Naive B cell (primary cell): ENCODE data around the gene FAM229B. TPM values are rescaled to one million over a fixed set of nuclear protein-coding genes. Genes with fewer than 3 reads are reported as not detected.
A peak's percentile ranks its signal among the peaks of the same experiment; 100 is the strongest.
"Not testable (repeated sequence)": the region's sequence is repeated elsewhere in the genome, so short reads cannot be mapped to it uniquely, and the experiment has no call there.

Experiments used
- ATAC-seq, 2 donors: fragments of 150-1000 bp; cut with Tn5 transposase; 2 replicates each; pipeline ENCODE4 v1.10.0; 2021; ENCODE audit warnings: low read depth in 2 of 2, mild to moderate bottlenecking in 2 of 2, moderate library complexity in 2 of 2
- DNase-seq: peaks from one replicate; pipeline ENCODE4 v3.0.0; 2022
- H3K27ac Mint-ChIP-seq, 6 donors: one replicate each; pipeline ENCODE4 v1.8.0; 2020 to 2022; ENCODE audit warnings: mild to moderate bottlenecking in 6 of 6, mixed read lengths in 6 of 6, moderate library complexity in 5 of 6, inconsistent platforms in 2 of 6
- H3K27me3 Mint-ChIP-seq, 3 donors: one replicate each; pipeline ENCODE4 v1.8.0; 2021 to 2022; ENCODE audit warnings: mixed read lengths in 3 of 3, mild to moderate bottlenecking in 1 of 3
- H3K36me3 Mint-ChIP-seq, 2 donors: one replicate each; pipeline ENCODE4 v1.8.0; 2020 to 2022; ENCODE audit warnings: mixed read lengths in 2 of 2, inconsistent platforms in 1 of 2, mild to moderate bottlenecking in 1 of 2
- H3K4me1 Mint-ChIP-seq, 3 donors: one replicate each; pipeline ENCODE4 v1.8.0; 2020 to 2022; ENCODE audit warnings: mixed read lengths in 3 of 3, inconsistent platforms in 1 of 3, mild to moderate bottlenecking in 1 of 3, moderate library complexity in 1 of 3
- H3K4me3 Mint-ChIP-seq, 8 donors: one replicate each; pipeline ENCODE4 v1.8.0; 2020 to 2022; ENCODE audit warnings: mild to moderate bottlenecking in 8 of 8, mixed read lengths in 8 of 8, moderate library complexity in 8 of 8, inconsistent platforms in 2 of 8
- H3K9me3 Mint-ChIP-seq, 7 donors: one replicate each; pipeline ENCODE4 v1.8.0; 2020 to 2022; ENCODE audit warnings: mixed read lengths in 7 of 7, mild to moderate bottlenecking in 5 of 7, inconsistent platforms in 2 of 7, moderate library complexity in 1 of 7
- polyA plus RNA-seq, 6 donors: library from polyadenylated mRNA; unstranded; fragments of 300-500 nt; fragmentation: Illumina TruSeq; gene quantifications; one replicate each; pipeline ENCODE4 v1.2.3, GENCODE V29; 2021; ENCODE audit warnings: low read depth in 6 of 6

FAM229B gene
- polyA plus RNA-seq, 6 donors from 2014 or later = 2.7 to 9.0 (median 4.7) TPM

DNA sequence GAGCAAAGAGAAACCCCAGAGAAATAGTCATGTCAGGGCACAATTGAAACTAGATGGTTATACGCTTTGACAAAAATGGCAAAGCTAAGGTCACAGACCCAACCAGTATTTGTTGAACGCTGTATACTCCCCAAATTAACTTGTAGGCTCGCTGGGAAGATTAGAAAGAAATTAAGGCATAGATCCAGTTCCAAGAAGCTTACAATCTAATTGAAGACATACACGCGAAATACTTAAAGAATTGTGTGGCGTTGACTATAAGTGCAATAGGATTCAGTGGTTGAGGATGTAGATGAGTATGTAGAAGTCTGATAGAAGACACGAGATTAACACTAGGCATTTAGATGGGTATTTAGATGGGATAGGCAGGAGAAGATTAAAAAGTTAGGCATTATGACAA lies 525 bp downstream of the FAM229B start:
- peaks cover 4 to 10% (median 10%) of the 10 kb centered on the region in 3 donors for H3K27me3 Mint-ChIP-seq
- no peaks in the 10 kb centered on the region for H3K36me3 Mint-ChIP-seq
- DNase-seq = no peak
- H3K4me1 Mint-ChIP-seq = peaks cover 0 to 2% (median 0%) of the 10 kb centered on the region in 3 donors
- H3K27ac Mint-ChIP-seq = no peak overlapping the region
- ATAC-seq = no peak
- no peak overlapping the region for H3K4me3 Mint-ChIP-seq
- H3K9me3 Mint-ChIP-seq = no peaks in the 10 kb centered on the region

DNA sequence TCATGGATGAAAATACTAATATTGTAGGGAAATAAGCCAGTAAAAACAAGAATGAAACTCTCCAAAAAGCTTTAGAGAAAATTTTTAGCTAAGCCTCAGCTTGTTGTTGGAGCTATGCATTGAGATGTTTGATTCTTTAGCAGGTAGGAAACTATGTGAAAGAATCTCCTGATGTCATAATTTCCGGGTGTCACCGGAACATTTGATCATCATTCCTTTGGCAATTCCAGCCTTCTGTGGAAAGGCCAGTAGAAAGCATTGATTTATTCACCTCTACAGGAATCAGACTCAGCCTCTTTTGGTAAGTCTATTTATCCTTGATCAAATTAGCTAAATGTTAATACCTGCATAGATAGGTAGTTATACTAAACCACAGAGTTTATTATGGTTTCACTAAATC lies 9.5 kb downstream of the FAM229B start:
- Mint-ChIP-seq H3K4me3 (no peak overlapping the region), H3K9me3 (peaks cover 0 to 4% (median 0%) of the 10 kb centered on the region in 7 donors), H3K27me3 (peaks cover 0 to 2% (median 0%) of the 10 kb centered on the region in 3 donors), H3K36me3 (peaks cover 0 to 5% of the 10 kb centered on the region in 2 donors), H3K27ac (no peak overlapping the region), H3K4me1 (no peaks in the 10 kb centered on the region)
- no peak for ATAC-seq
- no peak for DNase-seq

DNA sequence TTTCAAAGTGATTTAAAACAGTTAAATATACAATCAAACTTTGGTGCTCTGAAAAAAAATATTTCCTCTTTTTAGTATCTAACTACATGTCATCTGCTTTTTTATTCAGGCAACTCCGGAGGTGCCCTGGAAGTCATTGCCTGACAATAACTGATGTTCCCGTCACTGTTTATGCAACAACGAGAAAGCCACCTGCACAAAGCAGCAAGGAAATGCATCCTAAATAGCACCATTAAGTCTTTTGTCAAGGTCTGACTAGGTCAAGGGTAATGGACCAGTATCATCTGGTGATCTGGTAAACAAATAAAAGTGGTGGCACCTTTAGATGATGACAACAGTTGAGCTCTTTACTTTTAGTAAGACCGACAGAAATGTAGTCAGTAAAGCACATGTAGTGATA lies 13.2 kb downstream of the FAM229B start:
- H3K27ac Mint-ChIP-seq = no peak overlapping the region
- ATAC-seq (no peak), DNase-seq (no peak)
- no peaks in the 10 kb centered on the region for H3K27me3 Mint-ChIP-seq
- no peaks in the 10 kb centered on the region for H3K4me1 Mint-ChIP-seq
- peaks cover 0 to 9% (median 5%) of the 10 kb centered on the region in 7 donors for H3K9me3 Mint-ChIP-seq
- H3K4me3 Mint-ChIP-seq = no peak overlapping the region
- H3K36me3 Mint-ChIP-seq = peaks cover 0 to 5% of the 10 kb centered on the region in 2 donors

DNA sequence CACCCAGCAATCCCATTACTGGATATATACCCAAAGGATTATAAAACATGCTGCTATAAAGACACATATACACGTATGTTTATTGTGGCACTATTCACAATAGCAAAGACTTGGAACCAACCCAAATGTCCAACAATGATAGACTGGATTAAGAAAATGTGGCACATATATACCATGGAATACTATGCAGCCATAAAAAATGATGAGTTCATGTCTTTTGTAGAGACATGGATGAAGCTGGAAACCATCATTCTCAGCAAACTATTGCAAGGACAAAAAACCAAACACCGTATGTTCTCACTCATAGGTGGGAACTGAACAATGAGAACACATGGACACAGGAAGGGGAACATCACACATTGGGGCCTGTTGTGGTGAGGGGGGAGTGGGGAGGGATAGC lies 18.6 kb downstream of the FAM229B start:
- H3K9me3 Mint-ChIP-seq, H3K4me3 Mint-ChIP-seq, H3K27ac Mint-ChIP-seq, H3K36me3 Mint-ChIP-seq, H3K27me3 Mint-ChIP-seq, H3K4me1 Mint-ChIP-seq, ATAC-seq, DNase-seq: not testable (repeated sequence)

DNA sequence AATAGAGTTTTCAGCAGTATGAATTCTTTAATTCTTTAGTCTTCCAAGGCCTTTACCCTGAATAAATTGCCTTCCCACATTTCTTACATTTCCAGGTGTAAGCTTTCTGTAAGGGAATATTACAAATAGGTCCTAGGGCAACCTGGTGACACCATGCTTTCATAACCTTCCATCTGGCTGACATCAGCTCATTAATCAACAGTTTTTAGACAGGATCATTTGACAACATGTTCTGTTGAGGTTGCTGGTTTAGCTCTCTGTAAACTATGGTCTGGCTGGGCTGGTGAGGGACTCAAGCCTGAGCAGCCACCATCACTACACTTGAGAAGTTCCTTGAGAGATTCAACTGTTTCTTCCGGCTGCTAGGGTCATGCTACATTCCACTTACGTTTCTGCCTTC lies 19.2 kb downstream of the FAM229B start:
- DNase-seq (no peak), ATAC-seq (no peak)
- Mint-ChIP-seq H3K9me3 (peaks cover 0 to 9% (median 6%) of the 10 kb centered on the region in 7 donors), H3K4me1 (no peaks in the 10 kb centered on the region), H3K27ac (no peak overlapping the region), H3K27me3 (no peaks in the 10 kb centered on the region), H3K36me3 (peaks cover 0 to 2% of the 10 kb centered on the region in 2 donors), H3K4me3 (no peak overlapping the region)

DNA sequence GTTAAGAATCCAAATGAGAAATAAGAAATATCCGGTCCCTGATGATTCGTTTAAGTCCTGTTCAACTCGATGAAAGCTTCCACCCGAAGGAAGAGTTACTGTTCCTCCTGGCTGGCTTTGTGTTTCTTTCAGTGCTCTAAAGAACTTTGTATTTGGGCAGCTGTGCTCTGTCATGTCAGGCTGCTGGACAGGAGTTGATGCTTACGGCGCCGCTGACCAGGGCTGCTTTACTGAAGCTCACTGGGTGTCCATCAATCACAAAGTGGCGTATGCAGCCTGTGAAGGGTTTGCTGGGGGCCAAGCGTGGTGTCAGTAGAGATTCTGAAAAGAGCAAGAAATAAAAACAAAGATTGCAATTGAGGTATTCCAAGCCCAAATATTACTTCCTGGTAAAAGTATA lies 21.9 kb downstream of the FAM229B start:
- H3K27me3 Mint-ChIP-seq = peaks cover 0 to 11% (median 0%) of the 10 kb centered on the region in 3 donors
- DNase-seq (no peak), ATAC-seq (no peak)
- H3K9me3 Mint-ChIP-seq = peaks cover 0 to 9% (median 6%) of the 10 kb centered on the region in 7 donors
- H3K4me1 Mint-ChIP-seq = no peaks in the 10 kb centered on the region
- H3K27ac Mint-ChIP-seq = no peak overlapping the region
- H3K4me3 Mint-ChIP-seq = no peak overlapping the region
- no peaks in the 10 kb centered on the region for H3K36me3 Mint-ChIP-seq

DNA sequence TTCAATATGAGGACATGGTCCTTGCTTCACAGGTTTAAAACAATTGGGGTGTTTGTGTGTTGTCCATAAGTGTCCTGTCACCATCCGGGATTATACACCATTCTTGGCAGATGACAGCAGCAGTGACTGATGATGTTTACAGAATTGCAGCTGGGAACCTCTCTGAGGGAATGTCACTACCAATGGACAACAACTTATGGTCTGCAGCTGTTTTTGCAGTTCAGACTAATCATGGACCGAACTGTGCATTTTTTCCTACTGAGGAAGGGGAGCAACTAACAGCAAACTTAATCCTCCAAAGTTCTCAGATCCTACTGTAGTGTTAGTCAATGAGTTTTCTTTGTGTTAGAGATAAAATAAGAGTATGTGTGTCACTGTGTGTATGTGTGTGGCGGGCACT lies 26.0 kb downstream of the FAM229B start:
- no peaks in the 10 kb centered on the region for H3K9me3 Mint-ChIP-seq

DNA sequence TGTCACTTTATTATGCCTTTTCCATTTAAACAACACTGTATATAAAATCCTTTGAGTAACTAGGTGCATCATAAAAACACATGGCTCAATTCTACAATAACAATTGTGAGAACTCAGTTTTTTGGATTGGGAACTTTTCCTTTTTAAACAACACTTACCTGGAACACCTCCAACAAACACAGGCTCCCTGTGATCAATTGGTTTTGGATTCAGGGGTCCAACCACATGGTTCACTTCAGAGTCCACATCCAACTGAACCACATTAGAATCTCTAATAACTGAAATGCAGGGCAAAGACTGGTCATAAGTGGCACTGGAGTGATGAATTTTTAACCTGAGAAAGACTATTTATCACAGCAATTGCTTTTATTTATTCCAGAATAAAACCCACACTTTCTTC lies 26.5 kb downstream of the FAM229B start:
- Mint-ChIP-seq H3K27me3 (peaks cover 0 to 24% (median 11%) of the 10 kb centered on the region in 3 donors), H3K4me1 (no peaks in the 10 kb centered on the region), H3K4me3 (no peak overlapping the region), H3K9me3 (no peaks in the 10 kb centered on the region), H3K27ac (no peak overlapping the region), H3K36me3 (no peaks in the 10 kb centered on the region)
- no peak for DNase-seq
- ATAC-seq = no peak

More for the DNA sequence above, 26.0 kb downstream of the FAM229B start:
- ATAC-seq (no peak), DNase-seq (no peak)
- Mint-ChIP-seq H3K4me3 (no peak overlapping the region), H3K4me1 (no peaks in the 10 kb centered on the region), H3K36me3 (no peaks in the 10 kb centered on the region), H3K27me3 (peaks cover 0 to 24% (median 11%) of the 10 kb centered on the region in 3 donors), H3K27ac (no peak overlapping the region)

DNA sequence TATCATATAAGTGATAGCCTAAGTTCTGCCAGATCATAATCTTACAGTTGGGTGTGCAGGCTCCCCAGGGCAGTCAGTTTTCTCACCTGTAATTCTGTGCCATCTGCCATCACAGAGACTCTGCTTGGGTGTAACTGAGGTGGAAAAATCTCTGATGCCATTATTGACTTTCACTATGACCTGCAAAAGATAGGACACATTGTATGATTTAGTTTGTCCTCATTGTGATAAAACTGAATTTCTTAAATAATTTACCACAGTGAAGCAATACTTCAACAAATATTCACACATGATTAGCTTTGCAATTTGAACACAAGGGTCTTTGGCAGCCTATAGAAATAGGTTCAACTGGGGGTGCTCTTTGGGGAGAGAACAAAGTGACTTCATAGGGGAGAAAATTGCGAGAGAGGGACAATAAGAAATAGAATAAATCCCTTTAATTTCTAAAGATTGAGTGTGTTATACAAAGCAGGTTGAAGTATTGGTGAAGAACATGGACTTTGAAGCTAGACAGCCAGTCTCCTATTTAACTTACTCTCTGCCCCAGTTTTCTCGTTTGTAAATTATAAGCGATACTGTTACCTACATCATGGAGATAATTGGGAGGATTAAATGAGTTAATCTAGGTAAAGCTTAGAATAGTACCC lies 27.3 kb downstream of the FAM229B start:
- ATAC-seq (no peak), DNase-seq (no peak)
- Mint-ChIP-seq H3K27me3 (peaks cover 0 to 24% (median 11%) of the 10 kb centered on the region in 3 donors), H3K9me3 (no peaks in the 10 kb centered on the region), H3K27ac (peak overlapping the region in 1 of 6 donors; percentile 52), H3K4me3 (no peak overlapping the region), H3K36me3 (no peaks in the 10 kb centered on the region), H3K4me1 (no peaks in the 10 kb centered on the region)

DNA sequence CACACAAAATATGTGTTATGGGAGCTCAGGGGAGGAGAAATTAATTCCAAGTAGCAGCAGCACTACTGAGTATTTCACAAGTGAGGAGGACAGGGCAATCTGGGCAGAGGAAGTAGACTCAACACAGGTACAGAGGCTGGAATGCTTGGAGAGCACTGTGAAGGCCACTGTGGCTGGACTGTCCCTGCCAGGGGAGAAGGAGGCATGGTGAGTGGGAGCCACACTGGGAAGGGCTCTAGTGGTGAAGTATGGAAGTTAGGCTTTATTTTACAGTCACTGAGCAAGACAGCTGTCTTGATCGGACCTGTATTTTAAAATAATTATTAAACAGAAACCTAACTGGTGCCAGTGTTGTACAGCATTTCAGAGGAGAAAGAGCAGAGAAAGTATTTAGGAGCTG lies 28.8 kb downstream of the FAM229B start:
- H3K4me3 Mint-ChIP-seq = no peak overlapping the region
- H3K36me3 Mint-ChIP-seq = no peaks in the 10 kb centered on the region
- no peak overlapping the region for H3K27ac Mint-ChIP-seq
- H3K4me1 Mint-ChIP-seq = no peaks in the 10 kb centered on the region
- peaks cover 0 to 24% (median 11%) of the 10 kb centered on the region in 3 donors for H3K27me3 Mint-ChIP-seq
- ATAC-seq (no peak), DNase-seq (no peak)
- no peaks in the 10 kb centered on the region for H3K9me3 Mint-ChIP-seq

DNA sequence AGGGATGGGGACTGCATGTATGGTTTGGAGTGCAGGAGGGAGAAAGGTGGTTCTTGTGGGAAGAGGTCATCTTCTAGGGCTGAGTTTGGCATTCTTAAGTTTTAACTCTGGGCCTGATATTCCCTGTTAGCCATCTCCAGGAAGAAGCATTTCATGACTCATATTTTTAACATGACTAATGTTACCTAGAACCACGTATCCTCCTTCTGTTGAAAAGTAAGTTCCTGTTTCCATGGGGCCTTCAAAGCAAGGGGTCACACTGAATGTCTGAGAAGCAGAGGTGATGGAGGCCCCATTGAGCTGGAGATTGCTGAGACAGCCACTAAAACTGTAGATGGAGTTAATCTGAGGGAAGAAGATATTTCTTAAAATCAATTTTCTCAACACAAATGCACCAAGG lies 30.2 kb downstream of the FAM229B start:
- DNase-seq = no peak
- Mint-ChIP-seq H3K4me1 (no peaks in the 10 kb centered on the region), H3K36me3 (no peaks in the 10 kb centered on the region), H3K4me3 (no peak overlapping the region), H3K27ac (peak overlapping the region in 2 of 6 donors; percentile 40 to 57), H3K27me3 (peaks cover 0 to 15% (median 11%) of the 10 kb centered on the region in 3 donors), H3K9me3 (no peaks in the 10 kb centered on the region)
- no peak for ATAC-seq

DNA sequence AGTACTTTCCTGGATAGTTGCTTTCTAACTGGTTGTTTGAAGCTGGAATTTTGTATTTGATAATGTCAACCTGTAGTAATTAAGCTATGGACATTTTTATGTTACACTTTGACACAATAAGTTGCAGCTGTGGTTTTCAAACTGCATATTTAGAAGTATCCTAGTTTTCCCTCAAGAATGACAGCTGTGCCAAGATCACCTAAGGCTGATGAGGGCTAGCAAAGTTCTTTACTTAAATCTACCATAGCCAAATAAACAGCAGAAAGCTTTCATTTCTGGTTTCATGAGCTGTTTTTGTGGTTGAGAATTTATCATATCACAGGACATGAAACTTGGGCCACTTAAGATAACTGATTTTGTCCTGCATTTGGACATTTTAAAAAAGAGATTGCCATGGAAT lies 30.6 kb downstream of the FAM229B start:
- no peak for ATAC-seq
- no peak overlapping the region for H3K4me3 Mint-ChIP-seq
- H3K27me3 Mint-ChIP-seq = peaks cover 0 to 13% (median 13%) of the 10 kb centered on the region in 3 donors

DNA sequence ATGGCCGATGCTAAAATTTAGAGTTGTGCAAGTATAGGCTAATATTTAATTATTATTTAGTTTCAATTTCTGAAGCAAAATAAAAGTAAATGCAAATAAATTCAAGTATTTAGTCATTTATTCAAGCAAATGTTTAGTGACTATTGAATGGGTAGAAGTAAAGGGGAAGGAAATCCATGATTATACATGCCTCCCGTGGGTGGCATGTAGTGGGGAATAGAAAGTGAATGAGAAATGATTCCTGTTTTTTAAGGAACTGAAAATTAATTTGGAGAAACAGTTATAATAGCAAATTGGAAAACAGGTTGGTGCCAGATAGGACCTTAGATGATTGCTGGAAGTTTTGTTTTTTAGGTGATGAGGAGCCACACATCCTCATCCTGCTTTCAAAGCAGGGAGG lies 35.4 kb downstream of the FAM229B start:
- H3K36me3 Mint-ChIP-seq = no peaks in the 10 kb centered on the region

More for the DNA sequence above, 30.6 kb downstream of the FAM229B start:
- H3K36me3 Mint-ChIP-seq = no peaks in the 10 kb centered on the region
- H3K4me1 Mint-ChIP-seq = peaks cover 0 to 2% (median 0%) of the 10 kb centered on the region in 3 donors
- DNase-seq = no peak
- H3K27ac Mint-ChIP-seq = peak overlapping the region in 1 of 6 donors; percentile 40
- no peaks in the 10 kb centered on the region for H3K9me3 Mint-ChIP-seq

DNA sequence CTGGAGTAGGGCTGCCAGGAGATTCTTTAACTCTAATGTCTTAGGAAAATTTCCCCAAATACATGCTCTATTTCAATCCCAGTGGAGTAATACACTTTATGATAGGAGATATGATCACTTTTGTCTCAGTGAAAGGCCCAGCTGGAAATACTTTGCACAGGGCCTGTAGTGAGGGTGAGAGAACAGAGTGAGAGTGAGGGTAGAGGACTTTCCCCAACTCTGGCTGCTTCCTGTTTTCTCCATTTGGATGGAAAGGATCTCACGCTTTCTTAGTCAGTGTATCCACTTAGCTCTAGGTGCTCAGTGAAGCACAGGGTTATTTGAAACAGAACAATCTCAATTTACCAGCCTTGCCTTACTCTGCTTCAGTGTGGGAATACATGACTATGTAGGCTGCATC lies 36.6 kb downstream of the FAM229B start:
- H3K27ac Mint-ChIP-seq = no peak overlapping the region
- H3K4me3 Mint-ChIP-seq = no peak overlapping the region
- DNase-seq (no peak), ATAC-seq (no peak)
- H3K9me3 Mint-ChIP-seq = no peaks in the 10 kb centered on the region
- peaks cover 13 to 19% (median 13%) of the 10 kb centered on the region in 3 donors for H3K27me3 Mint-ChIP-seq
- no peaks in the 10 kb centered on the region for H3K36me3 Mint-ChIP-seq
- H3K4me1 Mint-ChIP-seq = peaks cover 0 to 3% (median 0%) of the 10 kb centered on the region in 3 donors

More for the DNA sequence above, 35.4 kb downstream of the FAM229B start:
- Mint-ChIP-seq H3K4me3 (no peak overlapping the region), H3K27ac (no peak overlapping the region), H3K4me1 (peaks cover 0 to 3% (median 0%) of the 10 kb centered on the region in 3 donors), H3K27me3 (peaks cover 7 to 13% (median 11%) of the 10 kb centered on the region in 3 donors), H3K9me3 (no peaks in the 10 kb centered on the region)
- no peak for ATAC-seq
- DNase-seq = no peak
